ENCODE results near the gene CSTA.

- TF ChIP-seq CTCF (IDR thresholded peaks at IDR 0.05; ENCODE audit: insufficient read depth, low read depth, low read length), result no peak
- no peak for TF ChIP-seq EZH2 (IDR thresholded peaks at IDR 0.05; ENCODE audit: insufficient read depth, low read length)
Observed at GRCh38 chr3:122358703-122359032, 33.6 kb downstream of the CSTA start.
